Measurements from ENCODE around the gene GGPS1.
"Not testable (repeated sequence)": the region's sequence is repeated elsewhere in the genome, so short reads cannot be mapped to it uniquely, and the experiment has no call there.

Gene GGPS1

GRCh38 chr1:235328271-235329138, at the start of gene GGPS1:
GGPS1 (plus strand) TSS chr1:235328570; CDS start chr1:235335265, 6,695 bp downstream.
- DNase-seq, result peak; percentile 100

- no peak for DNase-seq
Measured at GRCh38 chr1:235278915-235279292, 49.5 kb upstream of the GGPS1 start.

DNA sequence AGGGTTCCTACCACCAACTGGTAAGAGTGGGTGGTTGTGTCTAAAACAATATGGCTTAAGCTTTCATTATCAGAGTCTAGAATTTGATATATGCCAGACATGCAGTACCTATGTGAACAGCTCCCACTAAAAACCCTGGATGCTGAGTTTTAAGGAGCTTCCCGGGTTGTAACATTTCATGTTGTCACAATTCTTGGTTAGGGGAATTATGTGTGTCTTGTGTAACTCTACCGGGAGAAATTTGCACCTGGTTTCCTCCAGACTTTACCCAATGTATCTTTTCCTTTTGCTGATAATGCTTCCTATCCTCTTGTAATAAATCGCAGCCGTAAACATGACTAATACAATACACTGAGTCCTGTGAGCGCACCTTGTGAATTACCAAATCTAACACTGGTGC, 48.7 kb upstream of the GGPS1 start:
- no peak for DNase-seq

GRCh38 chr1:235280467-235280866, 47.9 kb upstream of the GGPS1 start:
- DNase-seq, result no peak

- DNase-seq, result not testable (repeated sequence)
Measured at GRCh38 chr1:235283636-235284035, 44.7 kb upstream of the GGPS1 start.

GRCh38 chr1:235284231-235284769, 44.1 kb upstream of the GGPS1 start:
- no peak for DNase-seq

DNA sequence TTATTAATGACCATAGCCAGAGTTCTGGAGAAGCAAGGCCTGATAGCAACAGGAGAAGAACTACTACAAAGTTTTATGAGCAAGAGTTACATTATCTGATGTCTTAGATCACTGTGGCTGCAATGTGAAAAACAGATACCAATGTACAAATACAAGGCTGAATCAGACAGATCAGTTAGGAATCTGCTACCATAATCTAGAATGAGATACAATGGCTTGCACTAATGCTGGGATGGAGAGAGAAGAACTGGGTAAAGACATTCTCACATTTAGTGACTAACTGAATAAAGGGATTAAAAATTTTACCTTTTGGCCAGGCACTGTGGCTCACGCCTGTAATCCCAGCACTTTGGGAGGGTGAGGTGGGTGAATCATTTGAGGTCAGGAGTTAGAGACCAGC, 41.7 kb upstream of the GGPS1 start:
- no peak for DNase-seq

DNA sequence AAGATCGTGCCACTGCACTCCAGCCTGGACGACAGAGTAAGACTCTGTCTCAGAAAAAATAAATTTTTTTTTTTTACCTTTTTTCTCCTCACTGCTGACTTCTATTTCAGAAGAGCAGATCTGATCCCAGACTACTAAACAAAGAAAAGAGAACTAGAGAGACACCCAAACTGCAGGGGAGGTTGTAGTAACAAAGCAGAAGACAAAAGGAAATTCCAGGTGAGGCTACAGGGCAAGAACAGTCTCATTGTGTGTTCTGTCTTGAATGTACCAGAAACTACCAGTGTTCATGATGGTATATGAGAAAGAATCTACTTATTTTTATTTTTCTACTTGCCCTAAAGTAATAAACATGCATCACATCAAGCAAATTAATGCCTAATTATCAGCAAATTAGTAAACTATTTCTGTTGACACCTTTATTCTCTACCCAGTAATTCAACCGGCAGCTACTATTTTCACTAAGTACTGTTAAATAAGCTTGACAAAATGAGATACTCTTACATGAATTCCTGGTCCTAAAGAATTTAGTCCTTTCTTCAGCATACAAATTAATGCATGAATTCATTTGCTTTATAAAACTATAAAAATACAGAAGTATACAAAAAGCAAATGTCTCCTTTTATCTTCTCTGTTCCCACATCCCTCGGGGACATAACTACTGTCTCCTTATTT, 41.0 kb upstream of the GGPS1 start:
- no peak for DNase-seq

DNA sequence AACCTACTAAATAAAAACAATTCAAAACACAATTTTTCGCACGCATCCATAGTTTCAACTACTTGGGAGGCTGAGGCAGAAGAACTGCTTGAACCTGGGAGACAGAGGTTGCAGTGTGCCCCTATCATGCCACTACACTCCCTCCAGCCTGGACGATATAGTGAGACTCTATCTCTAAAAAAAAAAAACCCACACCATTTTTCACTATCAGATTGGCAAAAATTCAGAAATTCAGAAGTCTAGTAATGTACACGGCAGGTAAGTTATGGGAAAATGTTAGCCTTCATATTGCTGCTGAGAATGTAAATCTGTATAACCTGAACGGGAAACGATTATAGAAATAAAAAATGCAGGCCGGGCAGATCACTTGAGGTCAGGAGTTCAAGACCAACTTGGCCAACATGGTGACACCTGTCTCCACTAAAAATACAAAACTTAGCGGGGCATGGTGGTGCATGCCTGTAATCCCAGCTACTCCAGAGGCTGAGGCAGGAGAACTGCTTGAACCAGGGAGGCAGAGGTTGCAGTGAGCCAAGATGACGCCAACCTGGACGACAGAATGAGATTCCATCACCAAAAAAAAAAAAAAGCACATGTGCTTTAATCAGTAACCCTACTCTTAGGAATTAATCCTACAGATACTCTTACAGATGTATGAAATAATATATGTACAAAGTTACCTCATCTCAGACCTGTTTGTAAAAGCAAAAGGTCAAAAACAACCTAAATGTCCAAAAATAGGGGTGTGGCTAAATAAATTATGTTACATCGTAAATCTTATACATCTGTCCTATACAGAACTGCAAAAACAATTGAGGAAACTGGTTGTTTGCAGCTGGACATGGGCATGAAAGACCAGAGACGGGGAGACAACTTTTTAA, 38.3 kb upstream of the GGPS1 start:
- DNase-seq, result no peak

GRCh38 chr1:235290740-235291502, 37.4 kb upstream of the GGPS1 start:
- DNase-seq, result no peak

- DNase-seq, result no peak
Measured at GRCh38 chr1:235291599-235292091, 36.7 kb upstream of the GGPS1 start.

DNA sequence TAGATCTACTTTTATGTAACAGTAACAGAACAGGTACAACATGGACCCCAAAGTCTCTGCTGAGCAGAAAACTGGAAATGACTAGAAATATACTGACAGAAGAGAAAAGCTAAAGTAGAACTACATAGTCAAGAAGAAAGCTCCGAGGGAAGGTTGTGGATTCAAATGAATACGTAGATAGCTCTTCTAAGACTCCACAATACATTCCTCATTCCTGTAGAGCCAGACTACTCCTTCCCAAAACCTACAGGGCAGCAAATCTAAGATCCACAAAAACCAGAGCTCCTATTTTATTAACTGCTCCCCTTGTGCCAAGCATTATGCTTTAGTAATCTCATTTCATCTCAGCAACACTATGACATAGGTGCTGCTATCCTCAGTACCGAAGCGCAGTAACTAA, 35.6 kb upstream of the GGPS1 start:
- DNase-seq, result no peak

GRCh38 chr1:235293322-235293942, 34.9 kb upstream of the GGPS1 start:
- DNase-seq, result no peak

- DNase-seq, result no peak
Measured at GRCh38 chr1:235295902-235296350, 32.4 kb upstream of the GGPS1 start.

- DNase-seq, result no peak
Measured at GRCh38 chr1:235296729-235297128, 31.6 kb upstream of the GGPS1 start.

- DNase-seq, result no peak
Measured at GRCh38 chr1:235297579-235297978, 30.8 kb upstream of the GGPS1 start.

DNA sequence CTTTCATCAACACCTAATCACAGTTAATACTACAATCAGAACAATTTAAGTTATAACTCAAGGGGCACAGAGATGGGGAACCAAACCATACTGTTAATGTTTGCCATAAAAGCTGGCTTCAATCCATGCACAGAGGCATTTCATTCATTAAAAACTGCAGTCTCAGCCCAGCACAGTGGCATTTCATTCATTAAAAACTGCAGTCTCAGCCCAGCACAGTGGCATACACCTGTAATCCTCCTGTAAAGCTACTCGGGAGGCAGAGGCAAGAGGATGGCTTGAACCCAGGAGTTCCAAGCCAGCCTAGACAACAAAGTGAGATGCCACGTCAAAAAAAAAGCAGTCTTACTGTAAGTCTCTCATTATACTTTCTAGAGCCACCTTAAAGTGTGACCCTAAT, 29.6 kb upstream of the GGPS1 start:
- DNase-seq, result no peak

DNA sequence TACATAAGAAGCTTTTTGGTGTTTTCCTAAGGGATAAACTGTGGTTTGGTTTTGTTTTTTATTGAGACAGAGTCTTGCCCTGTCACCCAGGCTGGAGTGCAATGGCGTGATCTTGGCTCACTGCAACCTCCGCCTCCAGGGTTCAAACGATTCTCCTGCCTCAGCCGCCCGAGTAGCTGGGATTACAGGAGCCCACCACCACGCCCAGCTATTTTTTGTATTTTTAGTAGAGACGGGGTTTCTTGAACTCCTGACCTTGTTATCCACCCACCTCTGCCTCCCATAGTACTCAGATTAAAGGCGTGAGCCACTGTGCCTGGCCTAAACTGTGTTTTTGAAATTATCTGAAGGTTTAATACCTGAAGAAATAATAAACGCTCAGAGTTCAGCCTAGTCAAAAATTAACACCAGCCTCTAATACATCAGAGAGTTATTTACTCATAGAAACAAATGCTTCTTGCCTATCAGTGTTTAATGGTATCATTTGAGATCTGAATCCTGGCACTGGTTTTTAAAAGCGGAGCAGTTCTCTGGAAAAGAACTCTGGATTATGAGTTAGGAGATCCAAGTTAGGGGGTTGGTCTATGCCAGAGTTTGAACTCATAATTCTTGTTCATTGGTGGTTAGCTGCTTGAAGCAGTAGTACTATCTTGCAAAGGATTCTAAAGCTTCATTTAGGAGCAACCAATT, 29.1 kb upstream of the GGPS1 start:
- no peak for DNase-seq

DNA sequence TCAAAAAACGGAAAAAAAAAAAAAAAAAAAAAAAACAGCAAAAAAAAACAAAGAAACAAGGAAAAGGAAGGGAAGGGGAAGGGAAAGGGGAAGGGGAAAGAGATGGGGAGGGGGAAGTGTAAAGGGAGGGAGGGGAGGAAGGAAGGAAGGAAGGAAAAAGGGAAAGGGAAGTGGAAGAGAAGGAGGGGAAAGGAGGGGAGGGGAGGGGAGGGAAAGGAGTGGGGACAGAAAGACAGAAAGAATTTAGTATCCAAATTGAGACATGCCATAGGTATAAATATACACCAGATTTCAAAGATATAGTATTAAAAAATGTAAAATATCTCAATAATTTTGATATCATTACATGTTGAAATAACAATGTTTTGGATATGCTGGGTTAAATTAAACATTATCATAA, 26.2 kb upstream of the GGPS1 start:
- DNase-seq, result no peak

- peak; percentile 38 for DNase-seq
Measured at GRCh38 chr1:235304549-235305451, 23.6 kb upstream of the GGPS1 start.
